Astrocyte (in vitro differentiated cells and primary cell): ENCODE measurements around the gene PRKAR2A. TPM values are rescaled to one million over a fixed set of nuclear protein-coding genes. Genes with fewer than 3 reads are reported as not detected.
"Not testable (repeated sequence)": the region's sequence is repeated elsewhere in the genome, so short reads cannot be mapped to it uniquely, and the experiment has no call there.

Source experiments
- DNase-seq: peaks from one replicate; pipeline ENCODE4 v3.0.0-alpha.2; 2010; ENCODE audit warnings: low read depth
- FAIRE-seq: peaks from 2 replicates; lab custom pipeline; 2011; peaks lifted over from hg19 to GRCh38; lab: Jason Lieb, UNC
- H2AFZ ChIP-seq: 2 replicates; pipeline ENCODE4 v1.6.0; 2012; ENCODE audit warnings: low read depth, low read length, inconsistent platforms
- H3K27ac ChIP-seq: 2 replicates; pipeline ENCODE4 v1.5.1; 2011; ENCODE audit warnings: low read depth, low read length, inconsistent platforms
- H3K27me3 ChIP-seq: 2 replicates; pipeline ENCODE4 v1.6.0; 2011; ENCODE audit warnings: low read length, inconsistent platforms; ENCODE audit not compliant: insufficient read depth
- H3K36me3 ChIP-seq: 2 replicates; pipeline ENCODE4 v1.5.1; 2011; ENCODE audit warnings: low read length, inconsistent platforms; ENCODE audit not compliant: insufficient read depth
- H3K4me1 ChIP-seq: 2 replicates; pipeline ENCODE4 v1.5.1; 2011; ENCODE audit warnings: low read length, inconsistent platforms; ENCODE audit not compliant: insufficient read depth
- H3K4me2 ChIP-seq: 2 replicates; pipeline ENCODE4 v1.6.0; 2012; ENCODE audit warnings: low read length, inconsistent platforms
- H3K4me3 ChIP-seq: 2 replicates; pipeline ENCODE4 v1.5.1; 2011; ENCODE audit warnings: low read depth, mild to moderate bottlenecking, low read length, inconsistent platforms; ENCODE audit not compliant: insufficient read depth
- H3K79me2 ChIP-seq: 2 replicates; pipeline ENCODE4 v1.6.0; 2012; ENCODE audit warnings: mild to moderate bottlenecking, low read length, inconsistent platforms; ENCODE audit not compliant: insufficient read depth
- H3K9ac ChIP-seq: 2 replicates; pipeline ENCODE4 v1.6.0; 2012; ENCODE audit warnings: mild to moderate bottlenecking, low read length, inconsistent platforms
- H3K9me3 ChIP-seq: 2 replicates; pipeline ENCODE4 v1.5.1; 2012; ENCODE audit warnings: low read depth, mild to moderate bottlenecking, low read length, inconsistent platforms; ENCODE audit not compliant: insufficient read depth
- H4K20me1 ChIP-seq: 2 replicates; pipeline ENCODE4 v1.6.0; 2012; ENCODE audit warnings: low read length, inconsistent platforms; ENCODE audit not compliant: insufficient read depth
- H3K27ac Mint-ChIP-seq: one replicate; pipeline ENCODE4 v1.8.0; 2021; ENCODE audit warnings: mild to moderate bottlenecking, mixed read lengths; ENCODE audit not compliant: unreplicated experiment
- H3K27me3 Mint-ChIP-seq: one replicate; pipeline ENCODE4 v1.8.0; 2021; ENCODE audit warnings: low read depth, mixed read lengths; ENCODE audit not compliant: unreplicated experiment
- H3K36me3 Mint-ChIP-seq: one replicate; pipeline ENCODE4 v1.8.0; 2021; ENCODE audit warnings: low read depth, mixed read lengths; ENCODE audit not compliant: unreplicated experiment
- H3K4me1 Mint-ChIP-seq: one replicate; pipeline ENCODE4 v1.8.0; 2021; ENCODE audit warnings: low read depth, mixed read lengths; ENCODE audit not compliant: unreplicated experiment
- H3K4me3 Mint-ChIP-seq: one replicate; pipeline ENCODE4 v1.8.0; 2021; ENCODE audit warnings: mild to moderate bottlenecking, moderate library complexity, mixed read lengths; ENCODE audit not compliant: unreplicated experiment
- H3K9me3 Mint-ChIP-seq: one replicate; pipeline ENCODE4 v1.8.0; 2021; ENCODE audit warnings: mild to moderate bottlenecking, mixed read lengths; ENCODE audit not compliant: unreplicated experiment
- EZH2 ChIP-seq: IDR thresholded peaks from 2 replicates; pipeline ENCODE4 v1.6.1; 2012; ENCODE audit warnings: mild to moderate bottlenecking, low read length, inconsistent platforms; ENCODE audit not compliant: insufficient read depth
- total RNA-seq: library from RNA; stranded (reverse); gene quantifications from 2 replicates; pipeline ENCODE4 v1.2.1, GENCODE V29; 2021
- TF ChIP-seq, protein P1 (sequence below): IDR thresholded peaks from 2 replicates; pipeline ENCODE4 v1.5.1; 2011; ENCODE audit warnings: low read depth, mild to moderate bottlenecking, inconsistent platforms, low read length, moderate library complexity; ENCODE audit not compliant: insufficient read depth

PRKAR2A gene
- total RNA-seq, 1 donor from 2014 or later, result 52.5 TPM

DNA sequence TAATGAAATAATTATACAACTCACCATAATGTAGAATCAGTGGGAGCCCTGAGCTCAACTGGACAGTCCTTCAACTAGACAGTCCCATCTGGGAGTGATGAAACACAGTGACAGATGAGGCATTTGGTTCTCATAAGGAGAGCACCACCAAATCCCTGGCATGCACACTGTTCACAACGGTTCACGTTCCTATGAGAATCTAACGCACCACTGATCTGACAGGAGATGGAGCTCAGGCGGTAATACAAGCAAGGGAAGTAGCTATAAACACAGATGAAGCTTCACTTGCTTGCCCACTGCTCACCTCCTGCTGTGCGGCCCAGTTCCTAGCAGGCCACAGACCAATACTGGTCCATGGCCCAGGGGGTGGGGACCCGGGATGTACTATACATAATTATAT is 17.0 kb downstream of the PRKAR2A start:
- Histone ChIP-seq H3K36me3 (no peaks in the 10 kb centered on the region), H2AFZ (no peak overlapping the region), H3K4me1 (peaks cover 13% of the 10 kb centered on the region), H3K4me3 (no peak overlapping the region), H3K27ac (no peak overlapping the region), H3K9ac (no peak overlapping the region), H3K4me2 (no peak overlapping the region), H3K27me3 (no peaks in the 10 kb centered on the region), H3K79me2 (peaks cover 77% of the 10 kb centered on the region), H3K9me3 (no peaks in the 10 kb centered on the region), H4K20me1 (peaks cover 10% of the 10 kb centered on the region)
- FAIRE-seq (no peak), DNase-seq (no peak)
- H3K4me3 Mint-ChIP-seq, result no peak overlapping the region
- TF ChIP-seq EZH2, result no peak
- TF ChIP-seq, protein P1, sequence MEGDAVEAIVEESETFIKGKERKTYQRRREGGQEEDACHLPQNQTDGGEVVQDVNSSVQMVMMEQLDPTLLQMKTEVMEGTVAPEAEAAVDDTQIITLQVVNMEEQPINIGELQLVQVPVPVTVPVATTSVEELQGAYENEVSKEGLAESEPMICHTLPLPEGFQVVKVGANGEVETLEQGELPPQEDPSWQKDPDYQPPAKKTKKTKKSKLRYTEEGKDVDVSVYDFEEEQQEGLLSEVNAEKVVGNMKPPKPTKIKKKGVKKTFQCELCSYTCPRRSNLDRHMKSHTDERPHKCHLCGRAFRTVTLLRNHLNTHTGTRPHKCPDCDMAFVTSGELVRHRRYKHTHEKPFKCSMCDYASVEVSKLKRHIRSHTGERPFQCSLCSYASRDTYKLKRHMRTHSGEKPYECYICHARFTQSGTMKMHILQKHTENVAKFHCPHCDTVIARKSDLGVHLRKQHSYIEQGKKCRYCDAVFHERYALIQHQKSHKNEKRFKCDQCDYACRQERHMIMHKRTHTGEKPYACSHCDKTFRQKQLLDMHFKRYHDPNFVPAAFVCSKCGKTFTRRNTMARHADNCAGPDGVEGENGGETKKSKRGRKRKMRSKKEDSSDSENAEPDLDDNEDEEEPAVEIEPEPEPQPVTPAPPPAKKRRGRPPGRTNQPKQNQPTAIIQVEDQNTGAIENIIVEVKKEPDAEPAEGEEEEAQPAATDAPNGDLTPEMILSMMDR, result no peak
- H3K9me3 Mint-ChIP-seq, result peaks cover 1% of the 10 kb centered on the region
- H3K4me1 Mint-ChIP-seq, result peaks cover 3% of the 10 kb centered on the region
- H3K27ac Mint-ChIP-seq, result no peak overlapping the region
- peaks cover 6% of the 10 kb centered on the region for H3K36me3 Mint-ChIP-seq
- H3K27me3 Mint-ChIP-seq, result no peaks in the 10 kb centered on the region

DNA sequence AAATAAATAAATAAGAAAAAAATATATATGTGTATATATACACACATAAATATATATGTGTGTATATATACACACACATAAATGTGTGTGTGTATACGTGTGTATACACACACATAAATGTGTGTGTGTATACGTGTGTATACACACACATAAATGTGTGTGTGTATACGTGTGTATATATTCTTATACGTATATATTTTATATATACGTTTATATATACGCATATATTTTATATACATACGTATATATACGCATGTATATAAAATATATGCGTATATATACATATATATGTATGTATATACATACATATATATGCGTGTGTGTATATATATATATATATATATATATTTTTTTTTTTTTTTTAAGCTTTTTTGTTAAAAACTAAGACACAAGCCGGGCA is 18.1 kb downstream of the PRKAR2A start:
- H3K4me1 Mint-ChIP-seq, H3K27ac ChIP-seq, H3K36me3 ChIP-seq, H3K4me3 Mint-ChIP-seq, H3K9me3 ChIP-seq, H3K27me3 Mint-ChIP-seq, H3K9ac ChIP-seq, H3K36me3 Mint-ChIP-seq, H3K4me3 ChIP-seq, H3K4me2 ChIP-seq, H3K27me3 ChIP-seq, FAIRE-seq, H3K27ac Mint-ChIP-seq, H3K9me3 Mint-ChIP-seq, H4K20me1 ChIP-seq, H2AFZ ChIP-seq, DNase-seq: not testable (repeated sequence)
- H3K79me2 ChIP-seq, result peaks cover 80% of the 10 kb centered on the region
- H3K4me1 ChIP-seq, result peaks cover 13% of the 10 kb centered on the region

DNA sequence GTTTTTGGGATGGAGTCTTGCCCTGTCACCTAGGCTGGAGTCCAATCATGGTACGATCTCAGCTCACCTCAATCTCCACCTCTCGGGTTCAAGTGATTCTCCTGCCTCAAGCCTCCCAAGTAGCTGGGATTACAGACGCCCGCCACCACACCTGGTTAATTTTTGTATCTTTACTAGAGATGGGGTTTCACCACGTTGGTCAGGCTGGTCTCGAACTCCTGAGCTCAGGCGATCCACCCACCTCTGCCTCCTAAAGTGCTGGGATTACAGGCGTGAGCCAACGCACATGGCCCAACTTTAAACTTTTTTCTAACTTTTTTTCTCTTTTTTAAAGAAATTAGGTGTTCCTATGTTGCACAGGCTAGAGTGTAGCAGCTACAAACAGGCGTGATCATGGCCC is 19.8 kb downstream of the PRKAR2A start:
- H3K4me1 Mint-ChIP-seq, H3K4me3 Mint-ChIP-seq, H3K27ac Mint-ChIP-seq, H3K4me3 ChIP-seq, H3K4me2 ChIP-seq, H3K9me3 ChIP-seq, H4K20me1 ChIP-seq, H3K27me3 Mint-ChIP-seq, H3K36me3 Mint-ChIP-seq, H3K27me3 ChIP-seq, H3K36me3 ChIP-seq, H3K27ac ChIP-seq, DNase-seq, H3K9me3 Mint-ChIP-seq, H3K9ac ChIP-seq, H2AFZ ChIP-seq, FAIRE-seq: not testable (repeated sequence)
- Histone ChIP-seq H3K79me2 (peaks cover 81% of the 10 kb centered on the region), H3K4me1 (peaks cover 13% of the 10 kb centered on the region)
